ACC112 (cell line): ENCODE data around the gene DUSP2.

Experiments
- H2AFZ ChIP-seq: fragments of 200-600 bp; sonication (generic); one replicate; pipeline ENCODE4 v1.6.0; 2017; ENCODE audit warnings: antibody characterized with exemption, low read length; ENCODE audit not compliant: unreplicated experiment
- H3K27ac ChIP-seq: fragments of 200-600 bp; sonication (generic); 2 replicates; pipeline ENCODE4 v1.5.1; 2014; ENCODE audit warnings: low read depth, mild to moderate bottlenecking, antibody characterized with exemption, low read length, moderate library complexity
- H3K27me3 ChIP-seq: fragments of 200-600 bp; sonication (generic); 2 replicates; pipeline ENCODE4 v1.6.1; 2014; ENCODE audit warnings: mild to moderate bottlenecking, antibody characterized with exemption, low read length, moderate library complexity, mixed read lengths; ENCODE audit not compliant: insufficient read depth
- H3K36me3 ChIP-seq: fragments of 200-600 bp; sonication (generic); 2 replicates; pipeline ENCODE4 v1.6.1; 2016; ENCODE audit warnings: mild to moderate bottlenecking, antibody characterized with exemption, low read length, moderate library complexity, mixed read lengths; ENCODE audit not compliant: insufficient read depth
- H3K4me1 ChIP-seq: fragments of 200-600 bp; sonication (generic); one replicate; pipeline ENCODE4 v1.6.1; 2016; ENCODE audit warnings: low read length, mixed read lengths; ENCODE audit not compliant: insufficient read depth, unreplicated experiment, control insufficient read depth
- H3K4me3 ChIP-seq: fragments of 200-600 bp; sonication (generic); 2 replicates; pipeline ENCODE4 v1.5.1; 2014; ENCODE audit warnings: mild to moderate bottlenecking, low read depth, low read length
- H3K79me2 ChIP-seq: fragments of 200-600 bp; sonication (generic); one replicate; pipeline ENCODE4 v1.6.0; 2016; ENCODE audit warnings: low read length; ENCODE audit not compliant: control insufficient read depth, unreplicated experiment, insufficient read depth

DUSP2 gene

DNA sequence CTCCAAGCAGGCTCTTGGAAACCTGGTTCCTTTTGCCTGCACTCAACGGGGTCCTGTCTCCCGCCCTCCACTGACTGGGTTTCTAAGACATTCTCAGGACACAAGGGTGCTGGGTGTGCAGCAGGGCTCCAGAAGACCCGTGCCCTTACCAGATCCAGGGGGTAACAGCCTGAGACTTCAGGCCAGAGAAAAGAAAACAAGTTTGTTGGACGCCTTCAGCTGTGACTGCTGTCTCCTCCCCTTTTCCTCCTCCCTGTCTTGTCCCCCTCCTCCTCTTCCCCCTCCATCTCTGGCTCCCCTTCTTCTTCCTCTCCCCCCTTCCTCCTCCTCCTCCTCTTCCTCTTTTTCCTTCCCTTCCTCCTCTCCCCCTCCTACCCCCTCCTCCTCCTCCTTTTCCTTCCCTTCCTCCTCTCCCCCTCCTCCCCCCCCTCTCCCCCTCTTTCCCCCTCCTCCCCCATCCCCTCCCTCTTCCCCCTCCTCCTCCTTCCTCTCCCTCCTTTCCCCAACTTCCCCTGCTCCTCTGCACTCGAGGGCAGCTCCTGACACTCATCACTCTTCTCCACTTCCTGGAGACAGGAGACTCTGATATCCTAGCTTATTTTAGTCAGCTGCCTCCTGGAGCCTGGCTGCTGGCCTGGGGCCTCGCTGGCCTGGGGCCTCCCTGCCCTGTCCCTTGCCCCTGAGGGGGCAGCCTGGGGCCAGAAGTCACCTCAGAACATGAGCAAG is 41.3 kb downstream of the DUSP2 start:
- H3K4me3 ChIP-seq: no peak overlapping the region
- no peaks in the 10 kb centered on the region for H3K36me3 ChIP-seq
- peaks cover 8% of the 10 kb centered on the region; the same call in 1 of the 2 replicates for H3K27me3 ChIP-seq
- no peak overlapping the region for H3K27ac ChIP-seq
- H2AFZ ChIP-seq: no peak overlapping the region
- no peaks in the 10 kb centered on the region for H3K4me1 ChIP-seq
- no peaks in the 10 kb centered on the region for H3K79me2 ChIP-seq

DNA sequence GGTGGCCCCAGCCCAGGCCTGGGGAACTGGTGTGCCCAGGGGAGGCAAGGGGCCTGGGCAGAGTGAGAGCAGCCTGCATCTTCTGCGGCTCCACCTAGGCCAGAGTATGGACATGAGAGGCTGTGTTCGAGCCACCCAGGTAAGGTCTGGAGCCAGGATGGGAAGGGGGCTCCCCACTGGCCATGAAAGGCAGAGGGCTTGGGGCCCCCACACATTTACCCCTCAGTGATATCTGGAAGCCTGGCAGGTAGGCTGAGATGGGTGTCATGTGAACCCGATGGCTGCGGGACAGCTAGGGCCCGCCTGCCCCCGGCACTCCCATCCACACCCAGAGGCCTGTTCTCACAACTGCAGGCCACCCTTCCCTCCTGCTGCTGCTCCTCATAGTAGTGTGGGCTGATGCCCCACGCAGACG is 42.0 kb downstream of the DUSP2 start:
- H3K4me3 ChIP-seq: no peak overlapping the region
- H3K27ac ChIP-seq: no peak overlapping the region
- no peaks in the 10 kb centered on the region for H3K36me3 ChIP-seq

DNA sequence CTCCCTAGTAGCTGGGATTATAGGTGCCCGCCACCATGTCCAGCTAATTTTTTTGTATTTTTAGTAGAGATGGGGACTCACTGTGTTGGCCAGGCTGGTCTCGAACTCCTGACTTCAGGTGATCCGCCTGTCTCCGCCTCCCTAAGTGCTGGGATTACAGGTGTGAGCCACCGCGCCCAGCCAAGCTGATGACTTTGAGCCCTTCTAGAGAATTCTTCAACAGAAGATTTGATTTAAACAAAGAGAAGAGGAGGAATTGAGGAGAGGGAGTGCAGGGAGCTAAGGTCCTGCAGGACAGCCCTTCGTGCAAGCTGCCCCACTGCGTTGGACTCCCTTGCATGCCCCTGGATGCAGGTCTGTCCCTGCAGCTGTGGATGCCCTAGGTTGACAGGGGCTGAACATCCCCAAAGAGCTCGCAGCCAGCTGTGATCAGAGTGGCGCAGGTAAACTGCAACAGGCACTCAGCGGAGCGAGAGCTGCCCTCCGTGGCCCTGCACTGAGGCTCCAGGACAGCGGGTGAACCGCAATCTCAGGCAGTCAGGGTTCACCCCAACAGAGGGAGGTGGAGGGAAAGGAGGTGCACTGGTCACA is 42.5 kb downstream of the DUSP2 start:
- H2AFZ ChIP-seq: no peak overlapping the region
- no peaks in the 10 kb centered on the region for H3K79me2 ChIP-seq
- H3K27ac ChIP-seq: no peak overlapping the region
- H3K27me3 ChIP-seq: peaks cover 2% of the 10 kb centered on the region; the same call in 1 of the 2 replicates
- no peak overlapping the region for H3K4me3 ChIP-seq
- H3K36me3 ChIP-seq: no peaks in the 10 kb centered on the region
- no peaks in the 10 kb centered on the region for H3K4me1 ChIP-seq

More for the DNA sequence above, 42.0 kb downstream of the DUSP2 start:
- Histone ChIP-seq H2AFZ (no peak overlapping the region), H3K4me1 (no peaks in the 10 kb centered on the region), H3K27me3 (peaks cover 7% of the 10 kb centered on the region; the same call in 1 of the 2 replicates), H3K79me2 (no peaks in the 10 kb centered on the region)

DNA sequence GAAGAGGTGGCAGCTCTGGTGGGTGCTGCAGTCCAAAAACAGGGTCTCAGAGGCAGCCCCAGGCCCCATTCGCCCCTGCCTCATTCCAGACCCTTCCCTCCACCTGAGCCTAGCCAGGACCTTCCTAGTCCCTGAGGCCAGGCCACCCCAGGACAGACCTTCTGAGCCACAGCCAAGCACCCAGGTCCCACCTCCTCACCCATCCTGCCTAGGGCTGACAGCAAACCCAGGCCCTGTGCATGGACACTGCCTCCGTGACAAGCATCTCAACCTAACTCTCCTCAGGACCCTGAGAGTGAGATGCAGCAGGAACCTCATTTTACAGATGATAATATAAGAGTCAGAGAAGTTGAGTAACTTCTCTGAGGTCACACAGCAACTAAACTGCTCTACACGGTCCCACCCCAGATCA is 44.3 kb downstream of the DUSP2 start:
- Histone ChIP-seq H3K27ac (no peak overlapping the region), H3K79me2 (no peaks in the 10 kb centered on the region), H3K4me1 (no peaks in the 10 kb centered on the region), H3K36me3 (no peaks in the 10 kb centered on the region), H3K27me3 (no peaks in the 10 kb centered on the region), H3K4me3 (no peak overlapping the region), H2AFZ (no peak overlapping the region)

DNA sequence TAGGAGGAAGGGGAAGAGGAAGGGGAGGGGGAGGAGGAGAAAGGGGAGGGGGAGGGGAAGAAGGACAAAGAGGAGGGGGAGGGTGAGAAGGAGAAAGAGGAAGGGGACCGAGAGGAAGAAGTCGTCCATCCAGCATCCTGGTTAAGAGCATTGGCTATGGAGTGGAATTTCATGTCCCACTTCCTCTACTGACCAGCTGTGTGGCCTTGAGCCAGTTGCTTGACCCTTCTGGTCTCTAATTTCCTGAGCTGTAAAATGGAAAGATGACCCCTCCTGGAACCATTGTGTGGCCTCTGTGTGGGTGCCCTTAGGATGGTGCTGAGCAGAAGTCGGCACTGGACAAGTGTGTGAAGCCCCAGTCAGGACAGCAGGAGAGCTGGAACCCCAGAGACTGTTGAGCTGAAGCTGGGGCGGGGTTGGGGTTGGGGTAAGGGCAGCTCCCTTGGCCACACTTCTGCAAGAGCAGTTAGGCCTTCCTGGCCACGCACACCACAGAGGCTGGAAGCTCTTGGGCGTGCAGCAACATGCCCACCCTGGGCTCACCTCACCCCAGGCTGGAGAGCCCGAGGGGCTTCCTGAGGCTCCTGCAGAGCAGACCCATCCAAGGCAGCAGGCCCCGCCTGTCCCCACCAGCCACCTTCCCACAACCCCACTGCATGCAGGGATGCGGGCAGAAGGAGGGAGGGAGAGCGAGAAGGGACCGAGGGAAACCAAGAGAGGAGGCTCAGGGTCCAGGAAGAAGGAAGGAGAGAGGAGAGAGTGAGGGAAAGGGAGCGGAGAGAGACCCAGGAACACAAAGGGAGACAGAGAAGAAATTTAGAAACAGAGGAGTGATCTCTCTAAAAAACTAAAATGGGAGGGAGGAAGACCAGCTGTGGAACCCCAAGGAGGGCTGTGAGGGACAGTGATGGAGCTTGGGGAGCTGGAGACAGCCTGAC is 45.1 kb downstream of the DUSP2 start:
- no peaks in the 10 kb centered on the region for H3K4me1 ChIP-seq
- H3K27ac ChIP-seq: no peak overlapping the region
- no peaks in the 10 kb centered on the region for H3K27me3 ChIP-seq
- no peaks in the 10 kb centered on the region for H3K36me3 ChIP-seq
- no peak overlapping the region for H2AFZ ChIP-seq
- H3K79me2 ChIP-seq: no peaks in the 10 kb centered on the region
- H3K4me3 ChIP-seq: no peak overlapping the region

DNA sequence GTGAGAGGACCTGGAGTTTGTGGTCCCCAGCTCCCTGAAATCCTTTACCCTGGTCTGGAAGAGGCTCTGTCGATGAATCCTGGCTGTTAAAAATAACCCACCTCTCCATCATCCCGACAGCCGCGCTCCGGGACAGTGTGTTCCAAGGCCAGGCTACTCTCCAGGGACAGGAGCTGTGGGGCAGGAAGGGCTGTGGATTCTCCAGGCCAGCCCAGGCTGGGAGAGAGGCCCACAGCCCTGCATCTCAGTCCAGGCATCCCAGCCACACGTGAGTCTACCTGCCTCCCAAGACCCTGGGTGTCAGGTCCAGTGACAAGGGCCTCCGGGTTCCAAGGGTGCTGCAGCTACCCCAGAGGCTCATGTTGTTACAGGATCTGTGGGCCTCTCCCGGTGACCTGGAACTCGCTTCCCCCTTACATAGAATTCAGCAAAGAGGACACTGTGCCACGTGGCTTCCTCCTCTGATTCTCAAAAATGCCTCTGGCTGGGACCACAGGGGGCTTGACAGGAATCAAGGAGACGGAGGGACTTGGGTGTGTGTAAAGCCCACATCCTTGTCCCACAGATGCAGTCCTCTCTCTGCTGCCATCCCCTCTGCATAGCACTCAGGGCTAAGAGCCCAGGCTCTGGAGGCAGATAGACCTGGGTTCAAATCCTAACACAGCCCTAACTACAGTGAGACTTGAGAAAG is 46.2 kb downstream of the DUSP2 start:
- Histone ChIP-seq H3K4me1 (no peaks in the 10 kb centered on the region), H3K27me3 (peaks cover 6% of the 10 kb centered on the region), H3K27ac (no peak overlapping the region), H2AFZ (no peak overlapping the region), H3K79me2 (no peaks in the 10 kb centered on the region), H3K36me3 (no peaks in the 10 kb centered on the region), H3K4me3 (no peak overlapping the region)

DNA sequence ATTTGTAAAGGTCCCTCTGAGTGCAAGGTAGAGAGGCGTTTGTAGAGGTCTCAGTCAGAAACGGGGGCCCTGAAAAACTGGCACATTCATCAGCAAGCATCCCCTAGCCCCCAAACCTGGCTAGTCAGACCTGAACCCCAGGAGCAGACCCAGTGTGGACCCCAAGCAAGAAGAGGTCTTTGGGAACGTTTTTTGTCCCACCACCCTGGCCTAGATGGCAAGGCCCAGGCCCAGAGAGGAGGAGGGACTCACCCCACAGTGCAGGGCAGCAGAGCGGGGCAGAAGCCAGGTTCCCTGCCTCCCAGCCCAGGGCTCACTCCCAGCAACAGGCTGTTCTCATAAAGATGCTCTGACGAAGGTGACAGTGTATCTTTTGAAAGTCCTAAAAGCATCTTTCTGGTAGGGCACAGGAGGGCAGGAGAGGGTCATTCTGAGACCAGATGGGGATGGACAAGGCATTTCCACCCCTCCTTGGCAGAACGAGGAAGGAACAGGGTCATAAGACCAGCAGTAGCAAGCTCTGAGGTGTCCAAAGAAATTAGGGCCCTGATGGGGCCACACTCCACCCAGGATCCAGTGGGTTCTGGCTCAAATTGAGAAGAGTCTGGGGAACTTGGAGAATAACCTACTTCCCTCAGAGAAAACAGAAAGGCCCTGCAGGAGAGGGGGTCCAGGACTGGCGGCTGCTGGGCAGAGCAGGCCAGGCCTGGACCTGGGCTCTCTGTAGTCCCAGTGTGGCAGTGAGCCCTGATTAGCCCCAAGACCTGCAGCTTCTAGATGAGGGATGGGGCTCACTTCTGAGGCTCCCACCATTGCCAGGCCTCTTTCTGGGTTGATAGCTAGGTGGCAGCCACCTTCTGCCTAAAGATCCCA is 47.1 kb downstream of the DUSP2 start:
- Histone ChIP-seq H3K79me2 (no peaks in the 10 kb centered on the region), H3K4me1 (no peaks in the 10 kb centered on the region), H3K27ac (no peak overlapping the region), H3K4me3 (no peak overlapping the region), H2AFZ (no peak overlapping the region), H3K27me3 (peaks cover 14% of the 10 kb centered on the region), H3K36me3 (no peaks in the 10 kb centered on the region)

DNA sequence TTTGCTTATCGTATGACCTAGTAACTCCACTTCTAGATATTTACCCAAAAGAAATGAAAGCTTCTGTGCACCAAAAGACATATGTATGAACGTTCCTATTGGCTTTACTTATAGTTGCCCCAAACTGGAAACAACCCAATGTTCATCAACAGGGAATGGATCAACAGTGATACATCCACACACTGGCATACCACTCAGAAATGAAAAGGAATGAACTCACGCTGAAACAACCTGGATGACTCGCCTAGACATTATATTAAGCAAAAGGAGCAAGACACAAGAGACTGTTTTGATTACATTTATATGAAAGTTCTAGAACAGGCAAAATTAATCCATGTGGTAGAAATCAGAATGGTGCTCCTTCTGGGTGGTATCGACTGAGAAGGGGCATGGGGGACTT is 47.8 kb downstream of the DUSP2 start:
- Histone ChIP-seq H3K27me3 (peaks cover 21% of the 10 kb centered on the region), H3K79me2 (no peaks in the 10 kb centered on the region), H3K4me3 (no peak overlapping the region), H3K27ac (no peak overlapping the region), H3K36me3 (no peaks in the 10 kb centered on the region), H3K4me1 (no peaks in the 10 kb centered on the region), H2AFZ (no peak overlapping the region)

DNA sequence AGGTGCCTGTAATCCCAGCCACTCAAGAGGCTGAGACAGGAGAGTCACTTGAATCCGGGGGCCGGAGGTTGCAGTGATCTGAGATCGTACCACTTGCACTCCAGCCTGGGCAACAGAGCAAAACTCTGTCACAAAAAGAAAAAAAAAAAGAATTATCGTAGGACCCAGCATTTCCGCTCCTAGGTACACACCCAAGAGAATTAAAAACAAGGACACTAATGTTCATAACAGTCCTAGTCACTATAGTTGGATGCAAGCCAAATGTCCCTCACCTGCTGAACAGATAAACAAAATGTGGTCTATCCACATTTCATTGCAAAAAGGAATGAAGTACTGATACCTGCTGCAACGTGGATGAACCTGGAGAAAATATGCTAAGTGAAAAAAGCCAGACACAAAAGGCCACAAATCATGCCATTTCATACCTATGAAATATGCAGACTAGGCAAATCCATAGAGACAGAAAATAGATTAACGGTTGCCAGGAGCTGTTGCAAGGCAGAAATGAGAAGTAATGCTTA is 50.1 kb downstream of the DUSP2 start:
- no peak overlapping the region for H3K4me3 ChIP-seq
- H3K79me2 ChIP-seq: no peaks in the 10 kb centered on the region
- H3K27me3 ChIP-seq: peaks cover 21% of the 10 kb centered on the region
- no peaks in the 10 kb centered on the region for H3K4me1 ChIP-seq
- no peaks in the 10 kb centered on the region for H3K36me3 ChIP-seq
- no peak overlapping the region for H3K27ac ChIP-seq
- H2AFZ ChIP-seq: no peak overlapping the region
